ENCODE measurements around the gene HES5.
"Not testable (repeated sequence)": the region's sequence is repeated elsewhere in the genome, so short reads cannot be mapped to it uniquely, and the experiment has no call there.

Gene HES5

GRCh38 chr1:2529784-2530512 is at the start of gene HES5:
TSS of gene HES5 (minus strand) at chr1:2530263. CDS start at chr1:2530164, 99 bp downstream.
- no peak for DNase-seq (ENCODE audit: extremely low spot score)
- ChIA-PET POLR2A (interaction anchor here (8.5 kb wide), 1 partner anchor 16 kb away, joined by 74 read pairs; no protein-coding TSS in a partner anchor), CTCF (no interaction called here)
- TF ChIP-seq ZNF384 (IDR thresholded peaks at IDR 0.05) (no peak), LEF1 (IDR thresholded peaks at IDR 0.05; ENCODE audit: borderline replicate concordance) (no peak), BHLHE40 (IDR thresholded peaks at IDR 0.05; ENCODE audit: borderline replicate concordance) (no peak), ARNT (IDR thresholded peaks at IDR 0.05) (no peak), FOXM1 (IDR thresholded peaks at IDR 0.05; ENCODE audit: borderline replicate concordance) (no peak), CTBP1 (IDR thresholded peaks at IDR 0.05; ENCODE audit: borderline replicate concordance) (no peak), PKNOX1 (IDR thresholded peaks at IDR 0.05) (no peak), L3MBTL2 (conservative IDR thresholded peaks at IDR 0.05) (no peak), FOXA1 (IDR thresholded peaks at IDR 0.05) (no peak), HDGF (IDR thresholded peaks at IDR 0.05; ENCODE audit: borderline replicate concordance) (no peak), SUZ12 (IDR thresholded peaks at IDR 0.05) (no peak), NFRKB (IDR thresholded peaks at IDR 0.05) (no peak), TARDBP (IDR thresholded peaks at IDR 0.05) (no peak), SP1 (IDR thresholded peaks at IDR 0.05) (no peak), ELF4 (IDR thresholded peaks at IDR 0.05) (no peak), FOXK2 (IDR thresholded peaks at IDR 0.05) (no peak)

GRCh38 chr1:2578758-2579118 is 48.7 kb upstream of the HES5 start:
- TF ChIP-seq PKNOX1 (IDR thresholded peaks at IDR 0.05) (no peak), LEF1 (IDR thresholded peaks at IDR 0.05; ENCODE audit: borderline replicate concordance) (no peak), SP1 (IDR thresholded peaks at IDR 0.05) (no peak), FOXM1 (IDR thresholded peaks at IDR 0.05; ENCODE audit: borderline replicate concordance) (no peak), FOXK2 (IDR thresholded peaks at IDR 0.05) (no peak), NFRKB (IDR thresholded peaks at IDR 0.05) (no peak)
- CTCF ChIA-PET = no interaction called here
- POLR2A ChIA-PET = no interaction called here
- DNase-seq (ENCODE audit: extremely low spot score) = no peak

- CTCF ChIA-PET; POLR2A ChIA-PET; DNase-seq (ENCODE audit: extremely low spot score): not testable (repeated sequence)
Measured at GRCh38 chr1:2577565-2578075, 47.6 kb upstream of the HES5 start.

- ChIA-PET CTCF (no interaction called here), POLR2A (interaction anchor here (1.0 kb wide), 1 partner anchor 9 kb away, joined by 3 read pairs; no protein-coding TSS in a partner anchor)
- no peak for TF ChIP-seq SP1 (IDR thresholded peaks at IDR 0.05)
- no peak for TF ChIP-seq ARNT (IDR thresholded peaks at IDR 0.05)
- no peak for TF ChIP-seq SUZ12 (IDR thresholded peaks at IDR 0.05)
- no peak for TF ChIP-seq FOXK2 (IDR thresholded peaks at IDR 0.05)
- TF ChIP-seq NFRKB (IDR thresholded peaks at IDR 0.05) = no peak
- no peak for DNase-seq (ENCODE audit: extremely low spot score)
Measured at GRCh38 chr1:2575801-2576663, 46.0 kb upstream of the HES5 start.

- no peak for DNase-seq (ENCODE audit: extremely low spot score)
- CTCF ChIA-PET = interaction anchor here (1.4 kb wide), 1 partner anchor 13 kb away, joined by 6 read pairs; no protein-coding TSS in a partner anchor
- TF ChIP-seq PKNOX1 (IDR thresholded peaks at IDR 0.05) = no peak
- TF ChIP-seq SP1 (IDR thresholded peaks at IDR 0.05) = no peak
- TF ChIP-seq CTBP1 (IDR thresholded peaks at IDR 0.05; ENCODE audit: borderline replicate concordance) = no peak
- TF ChIP-seq ZNF384 (IDR thresholded peaks at IDR 0.05) = no peak
- no peak for TF ChIP-seq ARNT (IDR thresholded peaks at IDR 0.05)
- TF ChIP-seq SUZ12 (IDR thresholded peaks at IDR 0.05) = no peak
- TF ChIP-seq BHLHE40 (IDR thresholded peaks at IDR 0.05; ENCODE audit: borderline replicate concordance) = no peak
- no peak for TF ChIP-seq LEF1 (IDR thresholded peaks at IDR 0.05; ENCODE audit: borderline replicate concordance)
- no peak for TF ChIP-seq NFRKB (IDR thresholded peaks at IDR 0.05)
- TF ChIP-seq FOXA1 (IDR thresholded peaks at IDR 0.05) = no peak
- POLR2A ChIA-PET = interaction anchor here (0.9 kb wide), 1 partner anchor 11 kb away, joined by 3 read pairs; no protein-coding TSS in a partner anchor
Measured at GRCh38 chr1:2574350-2574749, 44.3 kb upstream of the HES5 start.

- TF ChIP-seq SP1 (IDR thresholded peaks at IDR 0.05) = no peak
- TF ChIP-seq PKNOX1 (IDR thresholded peaks at IDR 0.05) = no peak
- TF ChIP-seq HDGF (IDR thresholded peaks at IDR 0.05; ENCODE audit: borderline replicate concordance) = no peak
- TF ChIP-seq FOXA1 (IDR thresholded peaks at IDR 0.05) = no peak
- no peak for TF ChIP-seq FOXK2 (IDR thresholded peaks at IDR 0.05)
- TF ChIP-seq SUZ12 (IDR thresholded peaks at IDR 0.05) = no peak
- no peak for TF ChIP-seq LEF1 (IDR thresholded peaks at IDR 0.05; ENCODE audit: borderline replicate concordance)
Measured at GRCh38 chr1:2573250-2573920, 43.3 kb upstream of the HES5 start.

More at GRCh38 chr1:2573250-2573920, 43.3 kb upstream of the HES5 start:
- CTCF ChIA-PET = interaction anchor here (1.4 kb wide), 1 partner anchor 12 kb away, joined by 6 read pairs; no protein-coding TSS in a partner anchor
- no peak for DNase-seq (ENCODE audit: extremely low spot score)
- POLR2A ChIA-PET = interaction anchor here (0.7 kb wide), 1 partner anchor 11 kb away, joined by 3 read pairs; no protein-coding TSS in a partner anchor
